ENCODE results near the gene OBSCN. TPM values are rescaled to one million over a fixed set of nuclear protein-coding genes. Genes with fewer than 3 reads are reported as not detected.

OBSCN gene
- total and polyA plus RNA-seq, 2 of the 13 experiments (the other 11 are each of a cell fraction or from before 2014, with no cell fraction given), result 0.20 TPM

DNA sequence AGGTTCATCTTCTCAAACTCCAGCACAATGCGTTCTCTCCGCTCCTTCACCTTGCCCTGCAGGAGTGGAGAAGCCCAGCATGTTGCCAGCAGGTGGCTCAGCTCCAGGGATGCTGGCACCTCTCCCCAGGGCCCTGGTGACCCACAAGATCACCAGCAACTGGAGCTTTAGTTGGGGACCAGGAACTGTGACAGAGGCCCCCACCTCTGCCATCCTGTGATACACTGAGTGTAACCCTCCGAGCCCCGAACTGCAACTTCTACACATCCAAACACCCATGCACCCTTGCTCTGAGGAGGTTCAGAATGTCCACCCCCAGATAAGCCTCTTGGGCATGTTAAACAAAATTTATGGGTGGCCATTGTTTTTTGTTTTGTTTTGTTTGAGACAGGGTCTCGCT is 203.3 kb downstream of the OBSCN start:
- ChIA-PET CTCF (ENCODE audit: low intra/inter-chr PET ratio, low total read pairs) (no interaction called here), POLR2A (no interaction called here)
- Histone ChIP-seq H3K4me2 (ENCODE audit: low read depth, low read length) (no peak overlapping the region), H3K4me3 (replicated peaks in 1 of 3; ENCODE audit: insufficient read depth in 1 of 3, low read depth in 2 of 3, low read length in 3 of 3) (no peak overlapping the region), H3K9ac (ENCODE audit: insufficient read depth, low read depth, low read length) (no peak overlapping the region), H3K27ac (ENCODE audit: extremely low read length, insufficient read depth, low read length) (no peak overlapping the region), H3K4me1 (ENCODE audit: insufficient read depth, low read length) (peaks cover 48% of the 10 kb centered on the region), H4K20me1 (ENCODE audit: insufficient read depth, low read length) (no peaks in the 10 kb centered on the region), H3K9me3 (ENCODE audit: low read length) (no peaks in the 10 kb centered on the region), H3K79me2 (ENCODE audit: insufficient read depth, low read length) (peaks cover 2% of the 10 kb centered on the region), H3K36me3 (replicated peaks in 1 of 2; ENCODE audit: control insufficient read depth in 1 of 2, insufficient read depth in 2 of 2, low read length in 2 of 2) (no peaks in the 10 kb centered on the region), H2AFZ (ENCODE audit: low read length) (no peak overlapping the region), H3K27me3 (ENCODE audit: control insufficient read depth in 1 of 2, insufficient read depth in 2 of 2, low read length in 2 of 2) (no peaks in the 10 kb centered on the region; a peak in 1 of 5 replicates)
- TF ChIP-seq HOXA9 (CRISPR knock-in tag; IDR thresholded peaks at IDR 0.05; ENCODE audit: borderline replicate concordance), result no peak
- TF ChIP-seq POLR2AphosphoS5 (IDR thresholded peaks at IDR 0.05; ENCODE audit: low read depth, low read length), result no peak
- no peak for TF ChIP-seq ATAD3A (CRISPR knock-in tag; IDR thresholded peaks at IDR 0.05)
- TF ChIP-seq, protein P1, sequence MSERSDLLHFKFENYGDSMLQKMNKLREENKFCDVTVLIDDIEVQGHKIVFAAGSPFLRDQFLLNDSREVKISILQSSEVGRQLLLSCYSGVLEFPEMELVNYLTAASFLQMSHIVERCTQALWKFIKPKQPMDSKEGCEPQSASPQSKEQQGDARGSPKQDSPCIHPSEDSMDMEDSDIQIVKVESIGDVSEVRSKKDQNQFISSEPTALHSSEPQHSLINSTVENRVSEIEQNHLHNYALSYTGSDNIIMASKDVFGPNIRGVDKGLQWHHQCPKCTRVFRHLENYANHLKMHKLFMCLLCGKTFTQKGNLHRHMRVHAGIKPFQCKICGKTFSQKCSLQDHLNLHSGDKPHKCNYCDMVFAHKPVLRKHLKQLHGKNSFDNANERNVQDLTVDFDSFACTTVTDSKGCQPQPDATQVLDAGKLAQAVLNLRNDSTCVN (CRISPR knock-in tag; IDR thresholded peaks at IDR 0.05; ENCODE audit: borderline replicate concordance), result no peak
- TF ChIP-seq THYN1 (CRISPR knock-in tag; IDR thresholded peaks at IDR 0.05; ENCODE audit: borderline replicate concordance, low read depth), result no peak
- no peak for TF ChIP-seq ZNF543 (CRISPR knock-in tag; IDR thresholded peaks at IDR 0.05)
- no peak for TF ChIP-seq TFAP4 (IDR thresholded peaks at IDR 0.05; ENCODE audit: borderline replicate concordance, low read depth)
- TF ChIP-seq YEATS2 (CRISPR knock-in tag; IDR thresholded peaks at IDR 0.05; ENCODE audit: borderline replicate concordance), result no peak
- FAIRE-seq, result no peak
- intact Hi-C loops (cut with micrococcal nuclease; ENCODE audit: unreplicated experiment), result no loop called here
- DNase-seq (ENCODE audit: low spot score), result no peak
- BruUV-seq (replicated peaks), result no TSS peak
- WGBS (ENCODE audit: low lambda C conversion rate), result 91% methylated on average over 5 of the region's 5 CpGs
- ATAC-seq, result no peak
- in situ Hi-C loops (cut with HindIII; ENCODE audit: extremely low pct_ligation_motif_present, low pct_unique_long_range_greater_than_20kb), result no loop called here
